ENCODE data around the gene CS. TPM values are rescaled to one million over a fixed set of nuclear protein-coding genes. Genes with fewer than 3 reads are reported as not detected.

Gene CS
- total RNA-seq, 1 experiment from 2014 or later: 250 TPM

DNA sequence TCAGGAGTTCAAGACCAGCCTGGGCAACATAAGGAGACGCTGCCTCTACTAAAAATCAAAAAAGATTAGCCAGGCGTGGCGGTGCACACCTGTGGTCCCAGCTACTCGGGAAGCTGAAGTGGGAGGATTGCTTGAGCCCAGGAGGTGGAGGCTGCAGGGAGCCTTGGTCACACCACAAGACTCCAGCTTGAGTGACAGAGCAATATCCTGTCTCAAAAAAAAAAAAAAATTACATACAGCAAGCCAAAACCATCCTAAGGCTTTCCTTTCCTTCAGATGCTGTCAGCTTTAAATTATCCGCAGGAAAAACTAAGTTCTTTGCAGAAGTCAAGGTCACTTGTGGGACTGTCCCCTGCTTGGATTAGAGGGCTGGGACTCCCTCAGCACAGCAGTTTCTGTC, 1.3 kb downstream of the CS start:
- no peak overlapping the region for H3K4ac ChIP-seq (ENCODE audit: low read depth, low read length)
- H3K4me2 ChIP-seq (ENCODE audit: insufficient read depth, insufficient read length, low read length): peak overlapping the region; percentile 96
- H3K9ac ChIP-seq (ENCODE audit: extremely low read depth, insufficient read length, low read length): peak overlapping the region; percentile 87

More for the DNA sequence above, 1.3 kb downstream of the CS start:
- H3K18ac ChIP-seq (ENCODE audit: insufficient read length, low read depth, low read length): no peak overlapping the region
- H3K4me1 Mint-ChIP-seq: peaks cover 15 to 19% of the 10 kb centered on the region in 2 experiments
- no peak overlapping the region for H2BK15ac ChIP-seq (ENCODE audit: low read depth, low read length)
- H2BK120ac ChIP-seq (ENCODE audit: low read depth, low read length, poor library complexity, severe bottlenecking): no peak overlapping the region
- no peak overlapping the region for H3K14ac ChIP-seq (ENCODE audit: insufficient read depth, low read length)
- H3K27me3 ChIP-seq (ENCODE audit: insufficient read depth, low read length): no peaks in the 10 kb centered on the region
- H2BK5ac ChIP-seq (ENCODE audit: insufficient read length, low read length): no peak overlapping the region
- no peaks in the 10 kb centered on the region for H4K20me1 ChIP-seq (ENCODE audit: control insufficient read depth, insufficient read depth, insufficient read length)
- H3K23ac ChIP-seq (ENCODE audit: insufficient read length, low read depth, low read length): no peak overlapping the region
- H4K8ac ChIP-seq (replicated peaks; ENCODE audit: insufficient read length, low read depth, low read length): no peak overlapping the region
- H3K9me3 Mint-ChIP-seq: no peaks in the 10 kb centered on the region
- no peaks in the 10 kb centered on the region; the same call in 1 of the 2 replicates for H3K4me1 ChIP-seq (ENCODE audit: insufficient read depth, low read length)
- DNase-seq: no peak
- peaks cover 15% of the 10 kb centered on the region; the same call in 1 of the 2 replicates for H3K79me2 ChIP-seq (ENCODE audit: insufficient read depth, low read length)
- H3K36me3 Mint-ChIP-seq (ENCODE audit: insufficient read depth in 1 of 3, low read depth in 3 of 3): peaks cover 4 to 38% (median 14%) of the 10 kb centered on the region in 3 experiments; a peak in 6 of 7 replicates
- no peak overlapping the region for H3T11ph ChIP-seq (ENCODE audit: low read length)
- no peaks in the 10 kb centered on the region for H3K27me3 Mint-ChIP-seq (ENCODE audit: low read depth)
- no peaks in the 10 kb centered on the region for H3K9me3 ChIP-seq (ENCODE audit: control insufficient read depth, low read depth, low read length)
- no peak overlapping the region for H2BK12ac ChIP-seq (ENCODE audit: insufficient read length, low read depth, low read length)
- H4K91ac ChIP-seq (ENCODE audit: insufficient read length, low read depth, low read length): no peak overlapping the region
- H3K4me3 Mint-ChIP-seq: peak overlapping the region; percentile 95 to 96
- no peak overlapping the region for H3K27ac Mint-ChIP-seq
- H2AFZ ChIP-seq (ENCODE audit: low read length): no peak overlapping the region
- no peak overlapping the region for H2AK5ac ChIP-seq (ENCODE audit: insufficient read length, low read length)
- no CpG with 5 or more reads among the region's 5 CpGs for WGBS (ENCODE audit: extremely low coverage, insufficient read length, low lambda C conversion rate)
- no peak overlapping the region for H4K5ac ChIP-seq (ENCODE audit: insufficient read length, low read depth, low read length)
- peaks cover 15% of the 10 kb centered on the region for H3K79me1 ChIP-seq (ENCODE audit: insufficient read depth, low read depth, low read length, poor library complexity, severe bottlenecking)
- H3K27ac ChIP-seq (ENCODE audit: insufficient read length, low read depth, low read length): no peak overlapping the region
- TF ChIP-seq, protein P1, sequence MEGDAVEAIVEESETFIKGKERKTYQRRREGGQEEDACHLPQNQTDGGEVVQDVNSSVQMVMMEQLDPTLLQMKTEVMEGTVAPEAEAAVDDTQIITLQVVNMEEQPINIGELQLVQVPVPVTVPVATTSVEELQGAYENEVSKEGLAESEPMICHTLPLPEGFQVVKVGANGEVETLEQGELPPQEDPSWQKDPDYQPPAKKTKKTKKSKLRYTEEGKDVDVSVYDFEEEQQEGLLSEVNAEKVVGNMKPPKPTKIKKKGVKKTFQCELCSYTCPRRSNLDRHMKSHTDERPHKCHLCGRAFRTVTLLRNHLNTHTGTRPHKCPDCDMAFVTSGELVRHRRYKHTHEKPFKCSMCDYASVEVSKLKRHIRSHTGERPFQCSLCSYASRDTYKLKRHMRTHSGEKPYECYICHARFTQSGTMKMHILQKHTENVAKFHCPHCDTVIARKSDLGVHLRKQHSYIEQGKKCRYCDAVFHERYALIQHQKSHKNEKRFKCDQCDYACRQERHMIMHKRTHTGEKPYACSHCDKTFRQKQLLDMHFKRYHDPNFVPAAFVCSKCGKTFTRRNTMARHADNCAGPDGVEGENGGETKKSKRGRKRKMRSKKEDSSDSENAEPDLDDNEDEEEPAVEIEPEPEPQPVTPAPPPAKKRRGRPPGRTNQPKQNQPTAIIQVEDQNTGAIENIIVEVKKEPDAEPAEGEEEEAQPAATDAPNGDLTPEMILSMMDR (conservative IDR thresholded peaks at IDR 0.05): no peak
- no peak overlapping the region for H3K56ac ChIP-seq (ENCODE audit: insufficient read length, low read depth, low read length)
- H3K23me2 ChIP-seq (ENCODE audit: insufficient read length, low read depth, low read length, poor library complexity, severe bottlenecking): peaks cover 11% of the 10 kb centered on the region
- no peak overlapping the region for H2BK20ac ChIP-seq (ENCODE audit: low read depth, low read length, poor library complexity, severe bottlenecking)

All from H9 (cell line).